ENCODE measurements around the gene GRIN2C.

GRCh38 chr17:74822335-74822938 lies 37.2 kb downstream of the GRIN2C start:
- TF ChIP-seq MAZ (IDR thresholded peaks at IDR 0.05; ENCODE audit: borderline replicate concordance, low read depth, low read length) = no peak
- TF ChIP-seq CTCF (conservative IDR thresholded peaks at IDR 0.05; ENCODE audit: low read depth, low read length) = no peak
- TF ChIP-seq BHLHE40 (IDR thresholded peaks at IDR 0.05; ENCODE audit: low read depth, low read length) = no peak
- no peak for TF ChIP-seq SMC3 (IDR thresholded peaks at IDR 0.05; ENCODE audit: low read depth, low read length)
- no peak for TF ChIP-seq POLR2A (IDR thresholded peaks at IDR 0.05; ENCODE audit: low read depth, low read length)
- no peak for TF ChIP-seq RFX5 (IDR thresholded peaks at IDR 0.05; ENCODE audit: low read depth, low read length)
- no peak for TF ChIP-seq RAD21 (IDR thresholded peaks at IDR 0.05; ENCODE audit: low read length)
- TF ChIP-seq NFE2L2 (IDR thresholded peaks at IDR 0.05; ENCODE audit: low read depth, low read length) = no peak
- TF ChIP-seq CHD1 (IDR thresholded peaks at IDR 0.05; ENCODE audit: low read depth, low read length) = no peak
- TF ChIP-seq USF2 (IDR thresholded peaks at IDR 0.05; ENCODE audit: low read depth, low read length) = no peak
- no peak for TF ChIP-seq RCOR1 (IDR thresholded peaks at IDR 0.05; ENCODE audit: insufficient replicate concordance, low read length)
- no peak for TF ChIP-seq MXI1 (IDR thresholded peaks at IDR 0.05; ENCODE audit: borderline replicate concordance, low read depth, low read length)

Data from IMR-90 (cell line).